ENCODE data around the gene ID1.
"Not testable (repeated sequence)": the region's sequence is repeated elsewhere in the genome, so short reads cannot be mapped to it uniquely, and the experiment has no call there.

Gene ID1

DNA sequence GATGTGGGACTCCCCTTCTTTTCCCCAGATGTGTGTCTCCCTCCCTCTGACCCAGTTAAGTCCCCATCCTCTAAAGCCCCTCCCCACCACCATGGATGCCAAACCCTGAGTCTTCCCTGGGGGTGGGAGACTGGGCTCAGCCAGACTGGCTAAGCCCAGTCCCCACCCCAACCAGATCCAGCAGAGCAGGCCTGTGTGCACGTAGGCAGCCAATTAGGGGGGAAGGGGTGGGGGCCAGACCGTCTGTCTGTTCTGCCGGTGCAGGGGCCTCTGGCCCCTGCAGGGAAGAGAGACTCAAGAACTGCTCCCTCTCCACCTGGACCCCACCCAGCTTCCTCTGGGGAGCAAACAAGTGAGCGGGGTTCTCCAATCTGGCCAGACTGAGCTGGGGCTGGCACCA, 33.2 kb downstream of the ID1 start:
- no peak for DNase-seq (ENCODE audit: low read depth)

DNA sequence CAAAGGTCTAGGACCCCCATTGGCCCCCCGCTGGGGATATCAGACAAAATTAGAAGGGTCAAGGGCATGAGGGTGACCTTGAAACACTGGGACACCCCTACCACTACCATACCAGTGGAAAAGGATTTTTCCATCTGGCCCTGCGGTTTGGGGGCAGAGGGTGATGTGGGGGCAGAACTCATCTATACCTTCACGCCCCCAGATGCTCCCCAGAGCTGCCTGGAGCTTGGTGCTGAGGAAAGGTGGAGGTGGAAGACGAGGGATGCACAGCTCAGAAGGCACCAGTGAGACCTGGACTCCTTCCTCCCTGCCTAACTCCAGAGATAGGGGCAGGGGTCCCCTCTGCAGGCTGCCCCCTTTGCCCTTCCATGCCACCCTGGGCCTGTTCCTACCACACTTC, 33.7 kb downstream of the ID1 start:
- DNase-seq (ENCODE audit: low read depth): no peak

DNA sequence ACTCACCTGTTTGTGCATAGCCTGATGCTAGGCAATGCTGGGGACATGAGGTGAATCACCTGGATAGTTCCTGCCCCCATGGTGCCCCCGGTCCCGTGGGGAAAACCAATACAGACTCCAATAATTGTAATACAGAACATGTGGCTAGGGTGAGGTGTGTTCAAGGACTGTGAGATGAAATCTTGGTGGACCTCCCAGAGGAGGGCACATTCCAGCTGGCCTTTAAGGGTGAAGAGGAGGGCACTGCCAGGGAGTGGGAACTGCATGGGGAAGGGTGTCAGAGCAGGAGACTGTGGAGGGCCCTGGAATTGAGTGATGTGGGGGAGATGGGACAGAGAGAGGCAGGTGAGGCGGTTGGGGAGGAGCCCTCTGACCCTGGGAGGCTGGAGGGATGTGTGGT, 35.2 kb downstream of the ID1 start:
- no peak for DNase-seq (ENCODE audit: low read depth)

- no peak for DNase-seq (ENCODE audit: low read depth)
Measured at GRCh38 chr20:31641391-31641790, 36.3 kb downstream of the ID1 start.

- no peak for DNase-seq (ENCODE audit: low read depth)
Measured at GRCh38 chr20:31642837-31643236, 37.7 kb downstream of the ID1 start.

GRCh38 chr20:31643522-31643921, 38.4 kb downstream of the ID1 start:
- DNase-seq (ENCODE audit: low read depth): no peak

DNA sequence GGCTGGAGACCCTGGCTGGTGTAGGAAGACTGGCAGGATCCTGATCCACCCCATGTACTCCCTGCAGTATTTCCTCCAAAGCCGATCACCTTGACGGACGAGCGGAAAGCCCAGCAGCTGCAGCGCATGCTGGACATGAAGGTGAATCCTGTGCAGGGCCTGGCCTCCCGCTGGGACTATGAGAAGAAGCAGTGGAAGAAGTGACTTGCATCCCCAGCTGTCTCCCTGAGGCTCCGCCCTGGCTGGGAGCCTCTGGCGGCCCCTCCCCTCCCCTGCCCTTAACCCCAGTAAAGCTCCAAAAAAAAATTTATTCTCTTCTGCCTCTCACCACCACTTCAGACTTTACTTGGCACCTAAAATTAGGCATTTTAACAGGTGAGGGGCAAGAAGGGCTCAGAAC, 39.6 kb downstream of the ID1 start:
- no peak for DNase-seq (ENCODE audit: low read depth)

GRCh38 chr20:31648104-31648503, 43.0 kb downstream of the ID1 start:
- DNase-seq (ENCODE audit: low read depth): not testable (repeated sequence)

DNA sequence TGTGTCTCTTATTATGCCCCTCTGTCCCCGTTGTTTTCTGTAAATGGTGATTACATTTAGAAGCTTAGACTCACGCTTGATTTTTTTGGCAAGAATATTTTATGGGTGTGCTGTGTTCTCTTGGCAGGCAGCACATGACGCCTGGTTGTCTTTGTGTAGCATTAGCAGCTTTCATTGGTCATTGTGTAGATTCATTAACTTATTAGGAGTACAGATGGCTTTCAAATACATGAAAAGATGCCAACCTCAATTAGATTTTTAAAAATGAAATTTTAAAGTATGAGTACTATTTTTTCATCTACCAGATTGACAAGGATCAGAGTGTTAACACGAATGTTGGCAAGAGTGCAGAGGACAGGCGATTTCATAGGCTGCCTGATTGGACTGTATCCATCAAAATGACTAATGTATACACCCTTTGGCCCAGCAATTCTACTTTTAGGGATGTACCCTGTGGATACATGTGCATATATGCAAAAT, 47.9 kb downstream of the ID1 start:
- DNase-seq (ENCODE audit: low read depth): no peak

DNA sequence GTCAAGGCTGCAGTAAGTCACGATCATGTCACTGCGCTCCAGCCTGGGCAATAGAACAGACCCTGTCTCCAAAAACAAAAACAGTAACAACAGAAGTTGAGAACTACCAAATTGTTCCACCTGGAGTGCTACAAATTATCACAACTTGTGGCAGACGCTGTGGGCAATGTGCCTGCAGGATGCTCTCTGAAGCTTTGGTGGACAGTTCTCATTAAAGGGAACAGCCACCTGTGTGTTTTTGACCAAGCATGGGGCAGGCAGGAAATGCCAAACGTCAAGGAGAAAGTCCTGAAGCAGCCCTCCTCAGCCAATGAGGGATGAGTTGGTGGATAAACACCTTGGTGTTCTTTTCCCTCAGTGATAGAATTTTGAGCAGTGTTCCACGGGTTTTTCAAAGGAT, 48.5 kb downstream of the ID1 start:
- DNase-seq (ENCODE audit: low read depth): no peak

DNA sequence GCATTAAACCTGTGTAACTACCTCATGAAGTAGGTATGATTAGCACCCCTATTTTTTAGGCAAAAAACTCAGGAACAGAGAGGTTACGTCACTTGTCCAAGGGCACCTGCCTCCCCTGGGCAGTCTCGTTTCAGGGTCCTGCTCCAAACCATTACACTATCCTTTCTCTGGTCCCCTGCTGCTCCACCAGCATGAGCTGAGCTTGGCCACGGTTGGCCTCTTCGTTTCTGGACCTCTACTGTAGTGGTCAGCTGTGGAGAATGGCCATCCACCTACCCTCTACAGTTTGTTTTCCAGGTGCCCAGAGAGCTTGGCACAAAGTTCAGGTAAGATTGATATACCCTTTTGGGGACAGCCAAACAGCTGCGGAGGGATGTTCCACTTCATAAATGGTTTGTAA, 49.4 kb downstream of the ID1 start:
- DNase-seq (ENCODE audit: low read depth): no peak

Measured in stimulated activated CD8-positive, alpha-beta memory T cell treated with anti-CD3 and anti-CD28 coated beads, Interleukin-4, amount 100 ng/mL, for 24 hours (primary cell).